Stimulated activated CD4-positive, alpha-beta T cell treated with anti-CD3 and anti-CD28 coated beads, Interleukin-4, amount 100 ng/mL, for 1 hour (primary cell): ENCODE results near the gene PARD3.
"Not testable (repeated sequence)": the region's sequence is repeated elsewhere in the genome, so short reads cannot be mapped to it uniquely, and the experiment has no call there.

ENCODE experiments used
- DNase-seq: peaks from one replicate; pipeline ENCODE4 v3.0.0-alpha.2; 2020

PARD3 gene

DNA sequence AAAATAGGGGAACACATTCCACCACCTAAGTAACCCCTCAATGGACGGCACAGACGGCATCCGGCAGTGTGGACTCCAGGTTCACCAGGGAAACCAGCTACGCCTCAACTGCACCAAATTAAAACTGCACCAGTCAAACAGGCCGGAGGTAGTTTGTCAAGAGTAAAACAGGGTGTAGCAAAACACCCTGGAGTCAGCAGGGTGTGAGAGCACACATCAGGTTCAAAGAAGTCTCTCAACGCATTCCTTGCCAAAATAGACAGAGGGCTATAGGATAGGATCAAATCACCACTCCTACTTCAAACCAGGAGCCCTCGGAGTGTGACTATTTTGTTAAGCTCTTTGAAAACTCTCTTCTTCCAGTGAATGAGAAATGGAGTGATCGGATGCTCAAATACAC, 135.9 kb downstream of the PARD3 start:
- no peak for DNase-seq

DNA sequence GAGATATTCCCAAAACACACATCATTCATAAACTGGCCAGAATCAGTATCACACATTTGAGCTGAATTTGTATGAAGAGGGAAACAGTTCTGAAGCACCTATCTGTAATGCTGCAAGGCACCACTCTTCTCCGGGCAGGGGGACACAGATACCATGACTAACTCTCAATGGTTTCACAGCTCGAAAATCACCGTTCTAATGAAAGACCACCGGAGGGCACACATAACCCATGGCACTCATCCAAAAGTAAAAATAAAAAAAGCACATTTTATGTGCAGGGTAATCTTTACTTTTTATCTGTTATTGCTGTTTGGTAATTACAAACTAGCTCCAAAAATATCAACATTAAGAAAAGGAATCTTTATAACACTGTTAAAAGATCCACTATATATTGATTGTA, 137.5 kb downstream of the PARD3 start:
- DNase-seq = no peak

DNA sequence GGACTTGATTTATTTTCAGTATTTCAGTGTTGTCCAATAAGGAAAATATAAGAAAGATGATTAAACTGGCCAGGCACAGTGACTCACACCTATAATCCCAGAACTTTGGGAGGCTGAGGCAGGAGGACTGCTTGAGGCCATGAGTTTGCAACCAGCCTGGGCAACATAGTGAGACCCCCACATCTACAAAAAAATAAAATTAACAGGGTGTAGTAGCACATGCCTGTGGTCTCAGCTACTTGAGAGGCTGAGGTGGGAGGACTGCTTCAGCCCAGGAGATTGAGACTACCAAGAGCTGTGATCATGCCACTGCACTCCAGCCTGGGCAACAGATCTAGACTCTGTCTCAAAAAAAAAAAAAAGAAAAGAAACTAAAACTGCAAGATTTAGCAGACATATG, 138.0 kb downstream of the PARD3 start:
- DNase-seq = no peak

DNA sequence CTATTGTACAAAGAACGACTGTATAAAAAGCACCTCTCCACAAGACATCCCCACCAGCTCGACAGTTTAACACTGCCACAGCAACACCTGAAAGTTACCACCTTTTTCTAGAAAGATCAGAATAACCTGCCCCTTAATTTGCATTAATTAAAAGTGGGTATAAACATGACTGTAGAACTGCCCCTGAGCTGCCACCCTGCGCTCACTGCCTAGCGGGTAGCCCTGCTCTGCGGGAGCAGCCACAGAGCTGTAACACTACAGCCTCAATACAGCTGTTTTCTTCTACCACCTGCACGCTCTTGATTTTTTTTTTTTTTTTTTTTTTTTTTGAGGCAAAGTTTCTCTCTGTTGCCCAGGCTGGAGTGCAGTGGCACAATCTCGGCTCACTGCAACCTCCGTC, 140.9 kb downstream of the PARD3 start:
- no peak for DNase-seq

DNA sequence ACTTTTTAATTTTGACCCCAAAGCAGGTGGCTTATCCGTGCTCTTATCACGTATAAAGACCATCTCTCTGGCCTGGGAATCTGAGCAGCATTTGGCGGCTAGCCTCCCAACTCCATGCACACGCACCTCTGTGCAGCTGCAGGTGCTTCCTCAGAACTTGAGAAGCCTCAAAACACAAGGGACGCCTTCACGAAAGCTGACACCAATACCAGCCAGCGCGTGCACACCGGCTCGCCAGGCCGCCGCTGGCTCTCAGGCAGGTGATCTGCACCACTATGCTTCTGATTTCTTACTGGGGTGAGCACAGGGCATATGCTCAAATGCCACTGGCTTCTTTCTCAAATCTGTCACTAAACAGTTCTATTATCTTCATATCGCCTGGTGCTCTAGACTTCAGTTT, 145.0 kb downstream of the PARD3 start:
- DNase-seq = no peak

DNA sequence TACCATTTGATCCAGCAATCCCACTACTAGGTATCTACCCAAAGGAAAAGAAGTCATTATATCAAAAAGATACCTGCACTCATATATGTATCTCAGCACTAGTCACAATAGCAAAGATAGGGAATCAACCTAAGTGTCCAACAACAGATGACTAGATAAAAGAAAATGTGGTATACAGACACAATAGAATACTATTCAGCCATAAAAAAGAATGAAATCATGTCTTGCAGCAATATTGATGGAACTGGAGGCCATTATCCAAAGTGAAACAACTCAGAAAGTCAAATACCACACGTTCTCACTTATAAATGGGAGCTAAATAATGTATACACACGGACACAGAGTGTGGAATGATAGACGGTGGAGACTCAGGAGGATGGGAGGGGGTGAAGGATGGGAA, 146.0 kb downstream of the PARD3 start:
- no peak for DNase-seq

DNA sequence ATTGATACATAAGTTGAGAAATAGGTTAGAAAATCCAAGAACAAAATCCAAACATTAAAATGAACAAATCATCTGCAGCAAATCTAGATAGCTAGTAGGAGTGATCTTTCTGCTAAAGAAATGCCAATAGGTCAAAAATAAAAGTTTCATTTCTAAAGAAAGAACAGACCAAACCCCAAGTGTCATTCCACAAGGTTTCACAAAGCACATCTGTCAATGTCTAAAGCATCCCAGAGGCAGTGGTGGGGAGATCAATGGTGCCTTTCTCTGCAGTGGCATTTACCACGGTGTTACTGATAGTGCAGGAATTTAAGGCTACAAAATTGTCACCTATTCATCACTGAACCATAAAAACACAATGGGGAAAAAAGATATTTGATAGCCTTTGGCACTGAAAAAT, 147.9 kb downstream of the PARD3 start:
- no peak for DNase-seq

DNA sequence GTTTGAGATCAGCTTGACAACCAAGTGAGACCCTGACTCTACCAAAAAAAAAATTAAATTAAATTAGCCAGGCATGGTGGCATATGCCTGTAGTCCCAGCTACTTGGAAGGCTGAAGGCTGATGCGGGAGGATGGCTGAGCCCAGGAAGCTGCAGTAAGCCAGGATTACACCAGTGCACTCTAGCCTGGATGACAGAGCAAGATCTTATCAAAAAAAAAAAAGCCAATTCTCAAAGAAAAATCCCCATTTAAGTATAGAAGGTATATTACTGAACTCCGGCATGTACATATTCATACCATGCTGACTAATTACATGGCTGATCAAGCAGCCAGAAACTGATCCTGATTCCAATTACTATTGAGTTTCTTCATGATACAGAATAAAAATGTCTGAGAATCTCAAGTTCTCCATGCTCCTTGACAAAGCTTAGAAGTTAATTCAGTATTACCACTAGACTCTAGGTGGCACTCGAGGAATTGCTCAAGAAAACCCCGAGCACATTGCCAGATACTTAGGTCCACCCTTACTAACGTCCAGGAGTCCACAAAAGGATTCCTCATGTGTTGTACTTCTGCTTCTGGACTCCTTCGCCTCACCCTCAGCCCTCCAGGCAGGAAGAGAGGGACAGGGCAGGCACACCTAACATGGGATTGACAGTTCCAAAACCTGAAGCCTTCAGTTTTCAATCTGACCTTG, 148.9 kb downstream of the PARD3 start:
- DNase-seq = no peak

DNA sequence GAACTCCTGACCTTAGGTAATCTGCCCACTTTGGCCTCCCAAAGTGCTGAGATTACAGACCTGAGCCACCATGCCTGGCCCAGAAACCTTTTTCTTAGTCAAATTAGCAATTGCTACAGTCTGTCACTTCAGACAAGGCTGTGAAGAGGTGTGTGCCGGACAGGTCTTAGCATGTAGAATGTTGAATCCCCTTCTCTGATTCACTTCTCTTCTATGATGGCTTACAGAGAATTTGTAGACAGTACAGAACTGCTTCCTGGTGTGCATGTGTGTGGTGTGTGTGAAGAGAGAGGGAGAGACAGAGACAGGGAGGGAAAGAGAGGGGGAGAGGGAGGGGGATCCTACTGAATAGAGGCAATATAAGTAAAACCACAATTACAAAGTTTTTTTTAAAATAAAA, 150.4 kb downstream of the PARD3 start:
- DNase-seq = no peak

DNA sequence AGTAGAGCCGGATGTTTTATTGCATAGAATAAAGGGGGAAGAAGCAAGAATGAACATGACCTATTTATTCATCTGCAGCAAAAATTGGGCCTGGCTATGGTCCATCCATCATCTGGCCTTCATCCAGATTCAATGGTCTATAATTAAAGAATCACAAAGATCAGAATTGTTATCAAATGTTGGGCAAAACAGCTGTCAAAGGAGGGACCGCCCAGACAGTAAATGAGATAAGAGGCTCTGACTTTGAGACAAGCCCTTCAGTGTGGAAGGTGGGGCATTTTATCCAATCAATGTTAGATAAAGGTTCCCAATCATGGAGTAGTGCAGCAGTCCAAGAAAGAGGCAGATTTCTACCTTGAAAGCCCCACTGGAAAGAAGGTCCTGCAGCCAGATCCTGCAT, 153.5 kb downstream of the PARD3 start:
- no peak for DNase-seq

DNA sequence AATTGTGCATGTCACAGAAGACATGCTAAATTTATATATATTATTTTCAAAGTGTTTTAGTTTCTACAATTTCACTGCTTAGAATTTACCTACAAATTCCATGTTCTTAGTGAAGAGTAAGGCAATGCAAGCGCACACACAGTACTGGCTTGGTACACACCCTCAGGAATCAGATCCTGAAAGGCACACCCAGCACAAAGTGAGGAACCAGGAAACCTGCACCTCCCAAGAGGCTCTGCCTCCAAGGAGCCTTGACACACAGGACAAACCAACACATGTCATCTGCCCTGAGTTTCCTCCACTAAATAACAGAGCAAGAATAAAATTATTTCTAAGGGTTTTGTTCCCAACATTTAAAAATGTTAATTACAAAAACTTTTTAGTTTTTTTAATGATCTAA, 156.2 kb downstream of the PARD3 start:
- DNase-seq = no peak

DNA sequence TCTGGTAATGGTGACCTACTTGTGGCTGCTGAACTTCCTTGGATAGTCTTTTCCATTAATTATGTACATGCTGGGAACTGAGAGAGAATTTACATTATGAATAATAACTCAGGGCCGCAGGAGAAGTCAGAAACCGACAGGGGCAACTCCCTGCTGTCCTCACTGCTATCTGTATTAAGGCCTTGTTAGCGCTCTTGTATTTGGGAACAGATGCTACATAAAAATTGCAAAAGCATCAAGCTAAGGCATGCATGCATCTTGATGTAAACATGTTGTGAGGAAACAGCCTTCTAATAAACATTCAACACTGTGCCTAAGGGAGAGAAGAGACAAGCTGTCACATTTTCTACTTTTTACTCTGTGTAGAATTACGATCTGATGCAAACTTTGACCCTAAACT, 158.4 kb downstream of the PARD3 start:
- no peak for DNase-seq

DNA sequence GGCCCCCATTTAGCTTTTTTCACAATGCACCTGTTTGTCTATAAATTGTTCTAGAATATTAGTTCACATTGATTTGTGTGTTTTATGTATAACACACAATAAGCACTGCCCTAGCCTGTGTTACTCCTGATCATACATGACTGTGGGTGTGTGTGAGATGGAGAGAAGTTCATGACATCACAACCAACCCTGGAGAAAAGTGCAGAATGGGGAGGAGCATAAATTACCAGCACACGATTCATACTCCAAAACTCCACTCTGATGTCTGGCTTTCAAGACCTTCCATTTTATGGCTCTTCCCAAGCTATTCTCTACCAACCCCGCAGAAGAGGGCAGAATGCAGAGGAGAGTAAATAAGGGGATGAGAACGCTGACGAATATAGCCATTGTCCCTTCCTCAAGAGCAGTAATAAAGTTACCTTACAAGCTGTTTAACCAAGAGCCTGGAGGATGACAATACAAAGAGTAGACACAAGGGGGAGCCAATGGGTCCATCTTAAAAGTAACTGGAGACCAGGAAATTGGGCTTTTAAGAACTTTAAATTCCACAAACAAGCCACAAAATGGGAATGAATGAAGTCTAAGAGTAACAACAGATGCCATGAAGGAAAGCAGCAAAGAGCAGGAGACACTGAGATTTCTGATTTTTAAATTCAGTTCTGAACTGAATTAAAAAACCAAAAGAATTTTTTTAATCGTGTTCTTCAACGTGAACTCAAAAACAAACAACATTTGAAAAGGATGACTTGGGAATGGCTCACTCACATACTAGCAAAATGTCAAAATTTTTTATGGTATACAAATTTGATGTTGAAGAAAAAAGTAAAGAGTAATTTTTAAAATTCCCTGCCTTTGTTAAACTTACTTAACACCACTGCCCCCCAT, 159.6 kb downstream of the PARD3 start:
- DNase-seq = no peak

DNA sequence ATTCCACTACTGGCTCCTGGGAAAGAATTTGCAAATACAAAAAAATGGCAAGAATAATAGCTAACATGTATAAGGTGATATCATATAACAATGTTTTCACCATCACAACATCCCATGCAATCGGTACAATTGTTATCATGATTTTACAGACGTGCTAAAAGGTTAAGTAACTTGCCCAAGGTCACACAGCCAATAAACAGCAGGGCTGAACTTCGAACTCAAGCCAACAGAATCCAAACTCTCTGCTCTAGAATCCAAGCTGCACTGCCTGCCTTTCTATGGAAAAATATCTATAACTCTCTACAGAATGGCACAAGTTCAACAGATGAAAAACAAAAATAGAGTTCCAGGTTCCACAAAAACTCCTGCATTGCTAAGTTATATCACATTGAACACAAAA, 160.9 kb downstream of the PARD3 start:
- DNase-seq = no peak

DNA sequence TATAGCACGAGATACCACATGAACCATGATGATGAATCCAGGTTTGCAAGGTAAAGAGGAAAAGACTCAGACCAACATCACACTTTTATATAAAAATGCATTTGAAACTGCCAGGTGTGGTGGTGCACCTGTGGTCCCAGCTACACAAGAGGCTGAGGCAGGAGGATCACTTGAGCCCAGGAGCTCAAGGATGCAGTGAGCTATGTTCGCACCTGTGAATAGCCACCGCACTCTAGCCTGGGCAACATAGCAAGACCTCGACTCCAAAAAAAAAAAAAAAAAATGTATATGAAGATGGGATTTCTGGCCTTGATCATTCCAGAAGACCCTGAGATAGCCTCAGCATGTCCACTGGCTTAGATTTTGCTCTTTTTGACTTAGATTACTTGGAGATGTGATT, 161.6 kb downstream of the PARD3 start:
- no peak for DNase-seq

DNA sequence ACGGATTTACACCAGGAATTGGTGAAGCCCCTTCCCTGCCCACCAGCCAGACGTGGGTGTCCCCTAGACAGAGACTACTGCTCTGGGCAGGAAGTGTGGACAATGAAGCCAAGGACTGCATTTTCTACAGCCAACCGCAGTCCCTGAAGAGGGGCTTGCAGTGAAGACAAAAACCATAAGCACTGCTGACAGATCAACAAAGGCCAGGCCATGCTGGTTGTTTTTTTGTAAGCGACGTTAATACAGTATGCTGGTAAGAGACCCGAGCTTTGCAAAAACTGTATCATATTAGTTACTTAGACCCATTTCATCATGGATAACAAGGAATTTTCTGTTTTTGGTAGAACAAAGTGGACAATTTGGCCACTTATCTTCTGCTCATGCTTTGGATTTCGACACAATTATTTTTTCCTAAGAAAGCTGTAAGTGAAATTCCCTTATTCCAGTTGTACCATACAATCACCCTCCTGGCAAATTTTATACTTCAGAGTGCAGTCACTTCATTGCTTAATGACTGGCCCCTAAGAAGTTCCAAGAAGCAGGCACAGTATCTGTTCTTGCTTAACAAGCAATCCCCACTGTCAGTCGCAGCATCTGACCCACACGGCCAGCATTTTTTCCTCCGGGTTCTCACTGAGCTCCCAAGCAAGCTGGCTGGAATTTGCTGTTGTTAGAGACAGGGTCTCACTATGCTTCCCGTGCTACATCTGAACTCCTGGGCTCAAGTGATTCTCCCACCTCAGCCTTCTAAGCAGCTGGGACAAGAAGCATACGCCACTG, 163.5 kb downstream of the PARD3 start:
- DNase-seq = no peak

DNA sequence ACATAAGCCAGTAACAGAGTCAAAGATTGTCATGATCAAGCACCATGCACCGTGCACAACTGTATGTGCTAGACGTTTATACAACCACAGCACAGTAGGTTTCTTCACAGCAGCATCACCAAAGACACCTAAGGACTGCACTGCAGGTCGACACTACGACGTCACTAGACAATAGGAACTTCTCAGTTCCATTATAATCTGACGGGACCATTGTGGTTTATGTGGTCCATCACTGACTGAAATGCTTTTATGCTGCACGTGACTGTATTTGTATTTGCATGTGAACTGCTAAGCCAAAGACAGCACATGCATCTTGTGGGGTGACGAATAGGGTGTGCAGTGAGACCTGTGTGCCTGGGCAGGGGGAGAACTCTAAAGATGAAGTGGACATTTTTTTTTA, 164.9 kb downstream of the PARD3 start:
- DNase-seq = no peak

DNA sequence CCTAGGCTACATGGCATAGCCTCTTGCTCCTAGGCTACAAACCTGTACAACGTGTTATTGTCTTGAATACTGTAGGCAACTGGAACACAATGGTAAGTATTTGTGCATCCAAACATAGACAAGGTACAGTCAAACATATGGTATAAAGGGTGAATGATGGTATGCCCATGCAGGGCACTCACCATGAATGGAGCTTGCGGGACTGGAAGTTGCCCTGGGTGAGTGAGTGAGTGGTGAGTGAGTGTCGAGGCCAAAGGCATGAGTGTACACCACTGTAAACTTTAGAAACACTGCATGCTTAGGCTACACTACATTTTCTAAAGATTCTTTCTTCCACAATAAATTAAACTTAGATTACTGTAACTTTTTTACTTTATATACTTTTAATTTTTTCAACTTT, 165.7 kb downstream of the PARD3 start:
- no peak for DNase-seq

DNA sequence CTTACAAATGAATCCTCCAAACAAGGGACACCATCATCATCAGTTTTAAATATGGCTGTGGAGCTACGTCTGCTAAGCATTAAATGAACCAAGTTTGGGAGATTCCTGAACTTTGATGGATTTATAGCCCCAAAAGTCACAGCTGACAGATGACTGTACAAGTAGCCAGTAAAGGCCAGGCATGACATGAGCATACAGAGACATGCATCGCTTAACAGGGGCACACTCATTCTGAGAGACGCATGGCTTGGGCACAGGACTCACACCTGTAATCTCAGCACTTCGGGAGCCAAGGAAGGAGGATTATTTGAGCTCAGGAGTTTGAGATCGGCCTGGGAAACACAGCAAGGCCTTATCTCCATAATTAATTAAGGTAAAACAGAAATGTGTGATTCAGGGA, 166.2 kb downstream of the PARD3 start:
- no peak for DNase-seq

DNA sequence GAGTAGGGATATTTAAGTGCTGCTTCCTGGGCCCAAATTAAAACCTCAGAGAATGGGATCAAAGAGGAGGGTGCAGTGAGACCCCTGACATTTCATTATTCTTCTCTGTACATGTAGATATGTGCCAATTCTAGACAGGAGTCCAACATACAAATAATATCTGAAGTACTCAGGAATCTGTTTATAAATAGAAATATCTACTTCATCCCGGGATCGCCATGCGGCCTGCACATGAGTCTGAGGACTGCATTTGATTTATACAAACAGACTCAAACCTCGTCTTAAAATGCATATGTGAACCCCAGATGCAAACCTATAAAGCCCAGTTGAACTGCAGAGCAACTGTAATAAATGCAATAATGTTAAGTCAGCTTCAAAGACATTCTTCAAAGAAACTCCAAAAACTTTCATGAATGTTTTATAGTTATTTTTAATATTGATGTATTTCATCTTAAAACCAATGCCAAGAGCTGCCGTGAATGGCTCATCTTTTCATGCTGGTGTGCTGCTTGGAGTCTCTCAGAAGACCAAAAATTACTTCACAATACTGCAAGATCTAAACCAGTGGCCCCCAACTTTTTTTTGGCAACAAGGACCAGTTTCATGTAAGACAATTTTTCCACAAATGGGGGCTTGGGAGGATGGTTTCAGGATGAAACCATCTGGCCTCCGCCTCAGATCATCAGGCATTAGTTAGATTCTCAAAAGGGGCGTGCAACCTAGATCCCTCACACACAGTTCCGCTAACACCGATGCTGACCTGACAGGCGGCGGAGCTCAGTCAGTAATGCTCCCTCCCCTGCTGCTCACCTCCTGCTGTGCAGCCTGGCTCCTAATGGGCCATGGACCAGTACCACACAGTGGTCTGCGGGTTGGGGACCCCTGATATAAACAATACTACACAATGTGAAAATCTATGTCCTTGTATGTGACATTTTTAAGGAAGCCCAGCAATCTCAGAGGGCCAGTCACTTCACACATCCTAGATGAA, 166.9 kb downstream of the PARD3 start:
- DNase-seq = no peak

DNA sequence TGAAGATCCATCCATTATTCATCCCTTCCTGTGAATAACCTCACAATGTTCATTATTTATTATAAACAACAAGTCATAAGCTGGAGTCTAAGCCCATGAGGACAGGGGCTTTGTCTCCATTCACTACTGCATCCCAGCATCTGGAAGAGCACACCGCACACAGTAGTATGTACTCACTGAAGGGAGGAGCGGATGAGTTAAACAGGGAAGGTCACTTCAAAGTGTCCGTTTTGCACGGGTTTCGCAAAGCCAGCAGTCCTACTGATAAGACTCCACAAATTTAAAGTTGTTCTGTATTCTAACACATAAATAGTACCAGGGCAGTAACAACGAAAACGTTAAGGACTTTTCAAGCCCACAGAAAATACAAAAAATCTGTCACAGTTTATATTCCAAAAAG, 167.9 kb downstream of the PARD3 start:
- no peak for DNase-seq

DNA sequence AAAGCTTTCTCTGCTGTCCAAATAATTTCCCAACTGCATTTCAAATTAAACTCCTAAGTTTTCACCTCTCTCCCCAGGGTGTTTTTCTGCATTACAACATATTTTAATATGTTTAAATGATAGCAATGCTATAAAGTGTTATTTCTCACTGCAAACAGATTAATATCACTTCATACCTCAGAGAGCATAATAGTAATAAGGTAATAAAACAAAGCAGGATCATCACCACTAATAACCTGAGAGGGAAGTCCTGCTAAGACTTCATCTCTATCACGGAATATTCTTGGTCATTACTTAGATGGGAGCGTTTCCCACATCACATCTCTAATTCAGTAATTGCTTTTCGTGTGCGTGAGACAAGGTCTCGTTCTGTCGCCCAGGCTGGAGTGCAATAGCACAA, 168.8 kb downstream of the PARD3 start:
- DNase-seq = no peak

DNA sequence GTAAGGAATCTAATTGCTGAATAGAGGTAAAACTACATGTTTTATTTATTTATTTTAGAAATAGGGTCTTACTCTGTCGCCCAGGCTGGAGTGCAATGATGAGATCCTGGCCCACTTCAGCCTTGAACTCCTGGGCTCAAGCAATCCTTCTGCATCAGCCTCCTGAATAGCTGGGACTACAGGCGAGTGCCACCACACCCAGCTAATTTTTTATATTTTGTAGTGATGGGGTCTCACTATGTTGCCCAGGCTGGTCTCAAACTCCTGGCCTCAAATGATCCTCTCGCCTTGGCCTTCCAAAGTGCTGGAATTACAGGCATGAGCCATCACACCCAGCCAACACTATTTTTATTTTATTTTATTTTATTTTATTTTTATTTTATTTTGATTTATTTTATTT, 170.3 kb downstream of the PARD3 start:
- DNase-seq = not testable (repeated sequence)
